Heart right ventricle (tissue), 16 donors: ENCODE measurements around the gene MYB. TPM values are rescaled to one million over a fixed set of nuclear protein-coding genes. Genes with fewer than 3 reads are reported as not detected.

Experiments used
- ATAC-seq, 8 donors: fragments of 200-7000 bp; cut with Tn5 transposase; one replicate each; pipeline ENCODE4 v1.9.1; 2020; ENCODE audit warnings: mild to moderate bottlenecking in 8 of 8, moderate library complexity in 8 of 8, moderate number of reproducible peaks in 1 of 8
- DNase-seq, 2 donors: peaks; one replicate each; pipeline ENCODE4 v3.0.0-alpha.2; 2020
- H3K27ac ChIP-seq, 10 donors: fragments of 200-600 bp; sonication (generic) in 2 of 10; one replicate each; pipeline versions ENCODE4 v1.5.0 to v1.8.0; 2020 to 2022; ENCODE audit warnings: mild to moderate bottlenecking in 3 of 10
- H3K27me3 ChIP-seq, 7 donors: fragments of 200-600 bp; one replicate each; pipeline ENCODE4 v1.8.0; 2021 to 2022; ENCODE audit warnings: mild to moderate bottlenecking in 2 of 7
- H3K36me3 ChIP-seq, 9 donors: fragments of 200-600 bp; sonication (generic) in 1 of 9; one replicate each; pipeline versions ENCODE4 v1.5.0 to v1.8.0; 2020 to 2022; ENCODE audit warnings: mild to moderate bottlenecking in 2 of 9
- H3K4me1 ChIP-seq, 9 donors: fragments of 200-600 bp; sonication (generic) in 1 of 9; one replicate each; pipeline versions ENCODE4 v1.5.0 to v1.8.0; 2020 to 2022; ENCODE audit warnings: mild to moderate bottlenecking in 4 of 9
- H3K4me3 ChIP-seq, 10 donors: fragments of 200-600 bp; sonication (generic) in 2 of 10; one replicate each; pipeline versions ENCODE4 v1.5.0 to v1.8.0; 2020 to 2022; ENCODE audit warnings: mild to moderate bottlenecking in 7 of 10, moderate library complexity in 2 of 10
- H3K9me3 ChIP-seq, 11 donors: fragments of 200-600 bp in 10 of 11; sonication (generic) in 2 of 11; one replicate each; pipeline versions ENCODE4 v1.5.0 to v1.8.0; 2013 to 2022; ENCODE audit warnings: mild to moderate bottlenecking in 2 of 11, control low read depth in 1 of 11, moderate library complexity in 1 of 11
- CTCF ChIP-seq, 9 donors: fragments of 200-600 bp; sonication (generic) in 2 of 9; IDR thresholded peaks; one replicate each; pipeline versions ENCODE4 v1.5.0 to v1.8.0; 2021 to 2022; ENCODE audit warnings: antibody characterized with exemption in 9 of 9, mild to moderate bottlenecking in 5 of 9, moderate library complexity in 1 of 9
- WGBS, 2 donors: extraction: QIAGEN DNeasy Blood & Tissue Kit; methylation state at CpG; one replicate each; pipeline ENCODE4 v1.1.7; 2013; ENCODE audit warnings: inconsistent platforms in 1 of 2; 5-methylcytosine and 5-hydroxymethylcytosine counted together
- intact Hi-C, 10 donors: fragments of 100-400 bp; cut with DNase I; formaldehyde crosslinking; loops; one replicate each; pipeline versions ENCODE4 v1.11.1 to v1.14.2; 2022
- polyA plus RNA-seq, 2 donors: library from polyadenylated mRNA; stranded (reverse); fragments of 200-250 nt; gene quantifications; one replicate each; pipeline ENCODE4 v1.2.3, GENCODE V29; 2013
- total RNA-seq, 10 donors: library from RNA; stranded (reverse); fragmentation: NEBNext Ultra II Directional in 3 of 10; extraction: Animal tissue kit (Norgen Biotek cat#: 25700) in 3 of 10; gene quantifications; one replicate each; pipeline versions ENCODE4 v1.2.1 to v1.2.4, GENCODE V29; 2021 to 2023
- donor health status: Arrhythmogenic right ventricular cardiomyopathy.
- donor health status: ischemic (EF 13 %, LVEDD 7.1; RV severe dilation, severe dysfunction).
- donor health status: healthy with polysubstance abuse.
- donor health status: DM: no; HTN: yes; CAD: no.
- donor health status: DM: no; HTN: no; CAD: no.
- donor health status: ischemic (EF 25% LVEDD 6.9; RV normal size, moderate dysfunction).
- donor health status: ischemic (EF 25% LVEDD 5.7; RV mildly dilated, moderate dysfunction).
- donor health status: healthy.
- donor health status: DM: yes; HTN: yes; CAD: no.
- donor health status: Ischemic cardiomyopathy.
- donor health status: ischemic (EF 35%, LVEDD 5.7; RV mildly dilated, moderate dysfunction).
- donor health status: nonischemic (EF 11% LVEDD 7.7; RV severe dilation, severe dysfunction).
- donor health status: DM: yes; HTN: yes; CAD: no.
- donor health status: PGD.
- donor health status: ischemic (EF 29% LVEDD 5.4; RV normal size, mild dysfunction).
- donor health status: nonischemic (EF 23%, LVEDD 6.1; RV moderate dilation, normal function).

Gene MYB
- total and polyA plus RNA-seq, 12 donors, result 0.01 to 0.39 (median 0.13) TPM; not detected in 8

GRCh38 chr6:135256866-135257265, 75.8 kb downstream of the MYB start:
- TF ChIP-seq CTCF (IDR thresholded peaks at IDR 0.05), result no peak
- WGBS, 2 donors, result 75 to 77% methylated on average over 4 of the region's 4 CpGs
- H3K4me3 ChIP-seq, result no peak overlapping the region
- ATAC-seq (no peak), DNase-seq (no peak)
- H3K27me3 ChIP-seq, result peaks cover 0 to 10% (median 7%) of the 10 kb centered on the region in 7 donors
- no peaks in the 10 kb centered on the region for H3K36me3 ChIP-seq
- intact Hi-C loops, result no loop called here
- H3K9me3 ChIP-seq, result no peaks in the 10 kb centered on the region
- H3K27ac ChIP-seq, result no peak overlapping the region
- H3K4me1 ChIP-seq, result no peaks in the 10 kb centered on the region

- H3K36me3 ChIP-seq, result no peaks in the 10 kb centered on the region
- intact Hi-C loops, result no loop called here
- no peak for TF ChIP-seq CTCF (IDR thresholded peaks at IDR 0.05)
- ATAC-seq (no peak), DNase-seq (no peak)
- no peak overlapping the region for H3K4me3 ChIP-seq
- WGBS, 2 donors, result 62 to 67% methylated on average over 2 of the region's 2 CpGs
- H3K27ac ChIP-seq, result no peak overlapping the region
- peaks cover 0 to 10% (median 7%) of the 10 kb centered on the region in 7 donors for H3K27me3 ChIP-seq
- H3K4me1 ChIP-seq, result no peaks in the 10 kb centered on the region
- H3K9me3 ChIP-seq, result no peaks in the 10 kb centered on the region
Measured at GRCh38 chr6:135257631-135258405, 76.7 kb downstream of the MYB start.

- Histone ChIP-seq H3K27ac (no peak overlapping the region), H3K36me3 (no peaks in the 10 kb centered on the region), H3K27me3 (peaks cover 0 to 10% (median 7%) of the 10 kb centered on the region in 7 donors), H3K4me1 (no peaks in the 10 kb centered on the region), H3K4me3 (no peak overlapping the region), H3K9me3 (no peaks in the 10 kb centered on the region)
- WGBS, 2 donors, result 84% methylated on average over 6 of the region's 6 CpGs
- TF ChIP-seq CTCF (IDR thresholded peaks at IDR 0.05), result no peak
- ATAC-seq, result no peak
- no peak for DNase-seq
- intact Hi-C loops, result no loop called here
Measured at GRCh38 chr6:135258970-135259369, 77.9 kb downstream of the MYB start.

- Histone ChIP-seq H3K27me3 (peaks cover 0 to 10% (median 5%) of the 10 kb centered on the region in 7 donors), H3K4me1 (no peaks in the 10 kb centered on the region), H3K4me3 (no peak overlapping the region), H3K36me3 (no peaks in the 10 kb centered on the region), H3K9me3 (no peaks in the 10 kb centered on the region), H3K27ac (no peak overlapping the region)
- no peak for ATAC-seq
- DNase-seq, result no peak
- 91 to 94% methylated on average over 4 of the region's 4 CpGs for WGBS, 2 donors
- intact Hi-C loops, result no loop called here
- no peak for TF ChIP-seq CTCF (IDR thresholded peaks at IDR 0.05)
Measured at GRCh38 chr6:135260612-135261011, 79.5 kb downstream of the MYB start.
